CD14-positive monocyte (primary cell): ENCODE data around the gene TRABD. TPM values are rescaled to one million over a fixed set of nuclear protein-coding genes. Genes with fewer than 3 reads are reported as not detected.

ENCODE experiments used
- DNase-seq, 3 donors: peaks; one replicate each; pipeline ENCODE4 v3.0.0-alpha.2; 2011 to 2022
- H2AFZ ChIP-seq: 2 replicates; pipeline ENCODE4 v1.6.0; 2012; ENCODE audit warnings: mild to moderate bottlenecking, low read depth, low read length, inconsistent platforms; ENCODE audit not compliant: insufficient read depth, poor library complexity, severe bottlenecking
- H3K27ac ChIP-seq, 2 donors: 1 replicate in 1 of 2; 2 replicates in 1 of 2; pipeline ENCODE4 v1.5.1; 2012 to 2013; ENCODE audit warnings: low read length in 2 of 2, control low read depth in 1 of 2, inconsistent platforms in 1 of 2, low read depth in 1 of 2, mild to moderate bottlenecking in 1 of 2
- H3K27me3 ChIP-seq, 2 donors: one replicate each; pipeline versions ENCODE4 v1.6.0 to v1.6.1; 2011 to 2013; ENCODE audit warnings: low read length in 2 of 2; ENCODE audit not compliant: control insufficient read depth in 2 of 2, insufficient read depth in 2 of 2
- H3K36me3 ChIP-seq, 2 donors: replicated peaks in 1 of 2; 1 replicate in 1 of 2; 2 replicates in 1 of 2; pipeline versions ENCODE4 v1.5.1 to v1.6.1; 2012 to 2013; ENCODE audit warnings: low read length in 2 of 2, control low read depth in 1 of 2, inconsistent platforms in 1 of 2, mild to moderate bottlenecking in 1 of 2; ENCODE audit not compliant: insufficient read depth in 2 of 2, control insufficient read depth in 1 of 2
- H3K4me1 ChIP-seq, 2 donors: 1 replicate in 1 of 2; 2 replicates in 1 of 2; pipeline versions ENCODE4 v1.5.1 to v1.6.1; 2012 to 2013; ENCODE audit warnings: low read length in 2 of 2, control low read depth in 1 of 2, inconsistent platforms in 1 of 2, mild to moderate bottlenecking in 1 of 2, moderate library complexity in 1 of 2; ENCODE audit not compliant: insufficient read depth in 2 of 2, control insufficient read depth in 1 of 2
- H3K4me2 ChIP-seq: replicated peaks from 2 replicates; pipeline ENCODE3; 2012; ENCODE audit warnings: low read length, moderate library complexity, mild to moderate bottlenecking; ENCODE audit not compliant: poor library complexity, severe bottlenecking; ENCODE audit errors: extremely low read depth
- H3K4me3 ChIP-seq, 3 experiments: fragments of 200-600 bp in 1 of 3; sonication (generic) in 1 of 3; replicated peaks in 1 of 3; 1 replicate in 2 of 3; 2 replicates in 1 of 3; pipeline ENCODE4 v1.5.1; 2011 to 2013; ENCODE audit warnings: low read length in 3 of 3, mild to moderate bottlenecking in 3 of 3, control low read depth in 2 of 3, low read depth in 2 of 3, inconsistent platforms in 1 of 3, moderate library complexity in 1 of 3
- H3K79me2 ChIP-seq: 2 replicates; pipeline ENCODE4 v1.6.0; 2012; ENCODE audit warnings: mild to moderate bottlenecking, control low read depth, inconsistent platforms, low read length, moderate library complexity; ENCODE audit not compliant: insufficient read depth
- H3K9ac ChIP-seq: 2 replicates; pipeline ENCODE4 v1.6.0; 2017; ENCODE audit warnings: low read length, mild to moderate bottlenecking; ENCODE audit not compliant: insufficient read depth, poor library complexity, severe bottlenecking
- H3K9me3 ChIP-seq, 2 donors: replicated peaks in 1 of 2; 1 replicate in 1 of 2; 2 replicates in 1 of 2; pipeline versions ENCODE4 v1.5.1 to v1.6.1; 2012 to 2013; ENCODE audit warnings: low read length in 2 of 2, control low read depth in 1 of 2; ENCODE audit not compliant: control insufficient read depth in 1 of 2, insufficient read depth in 1 of 2
- H4K20me1 ChIP-seq: 2 replicates; pipeline ENCODE4 v1.6.0; 2012; ENCODE audit warnings: mild to moderate bottlenecking, low read length, control low read depth, moderate library complexity; ENCODE audit not compliant: insufficient read depth
- H3K27ac Mint-ChIP-seq, 7 donors: one replicate each; pipeline ENCODE4 v1.8.0; 2020; ENCODE audit warnings: mild to moderate bottlenecking in 7 of 7, mixed read lengths in 7 of 7, moderate library complexity in 6 of 7, inconsistent platforms in 2 of 7
- H3K27me3 Mint-ChIP-seq, 3 donors: one replicate each; pipeline ENCODE4 v1.8.0; 2021 to 2022; ENCODE audit warnings: low read depth in 3 of 3, mild to moderate bottlenecking in 3 of 3, mixed read lengths in 3 of 3, moderate library complexity in 3 of 3, inconsistent platforms in 1 of 3
- H3K36me3 Mint-ChIP-seq, 2 donors: one replicate each; pipeline ENCODE4 v1.8.0; 2020; ENCODE audit warnings: mixed read lengths in 2 of 2, inconsistent platforms in 1 of 2, mild to moderate bottlenecking in 1 of 2
- H3K4me1 Mint-ChIP-seq: one replicate; pipeline ENCODE4 v1.8.0; 2020; ENCODE audit warnings: mild to moderate bottlenecking, mixed read lengths
- H3K4me3 Mint-ChIP-seq, 2 donors: one replicate each; pipeline ENCODE4 v1.8.0; 2020; ENCODE audit warnings: mild to moderate bottlenecking in 2 of 2, mixed read lengths in 2 of 2, moderate library complexity in 1 of 2
- H3K9me3 Mint-ChIP-seq, 7 donors: one replicate each; pipeline ENCODE4 v1.8.0; 2020 to 2022; ENCODE audit warnings: mixed read lengths in 7 of 7, mild to moderate bottlenecking in 6 of 7, moderate library complexity in 6 of 7, inconsistent platforms in 2 of 7
- WGBS: methylation state at CpG from one replicate; pipeline ENCODE4 v1.1.5; 2013; ENCODE audit warnings: missing lambda C conversion rate; ENCODE audit not compliant: insufficient coverage; 5-methylcytosine and 5-hydroxymethylcytosine counted together
- intact Hi-C, 2 donors: fragments of 100-400 bp; cut with micrococcal nuclease; formaldehyde crosslinking; loops; one replicate each; pipeline versions ENCODE4 v1.15.0 to v1.15.1; 2023
- polyA plus RNA-seq, 3 donors: library from polyadenylated mRNA; depleted of rRNA in 1 of 3; unstranded in 2 of 3; stranded (reverse) in 1 of 3; fragments of 300-500 nt in 2 of 3; fragments of >200 nt in 1 of 3; fragmentation: Illumina TruSeq in 2 of 3; gene quantifications; 1 replicate in 2 of 3; 2 replicates in 1 of 3; pipeline ENCODE4 v1.2.3, GENCODE V29; 2012 to 2021
- TF ChIP-seq, protein P1 (sequence below): fragments of 200-600 bp; IDR thresholded peaks from one replicate; pipeline ENCODE4 v1.8.0; 2022; ENCODE audit warnings: antibody characterized with exemption, mild to moderate bottlenecking

TRABD gene
- polyA plus RNA-seq, 3 donors: 34.5 to 240 (median 39.3) TPM

DNA sequence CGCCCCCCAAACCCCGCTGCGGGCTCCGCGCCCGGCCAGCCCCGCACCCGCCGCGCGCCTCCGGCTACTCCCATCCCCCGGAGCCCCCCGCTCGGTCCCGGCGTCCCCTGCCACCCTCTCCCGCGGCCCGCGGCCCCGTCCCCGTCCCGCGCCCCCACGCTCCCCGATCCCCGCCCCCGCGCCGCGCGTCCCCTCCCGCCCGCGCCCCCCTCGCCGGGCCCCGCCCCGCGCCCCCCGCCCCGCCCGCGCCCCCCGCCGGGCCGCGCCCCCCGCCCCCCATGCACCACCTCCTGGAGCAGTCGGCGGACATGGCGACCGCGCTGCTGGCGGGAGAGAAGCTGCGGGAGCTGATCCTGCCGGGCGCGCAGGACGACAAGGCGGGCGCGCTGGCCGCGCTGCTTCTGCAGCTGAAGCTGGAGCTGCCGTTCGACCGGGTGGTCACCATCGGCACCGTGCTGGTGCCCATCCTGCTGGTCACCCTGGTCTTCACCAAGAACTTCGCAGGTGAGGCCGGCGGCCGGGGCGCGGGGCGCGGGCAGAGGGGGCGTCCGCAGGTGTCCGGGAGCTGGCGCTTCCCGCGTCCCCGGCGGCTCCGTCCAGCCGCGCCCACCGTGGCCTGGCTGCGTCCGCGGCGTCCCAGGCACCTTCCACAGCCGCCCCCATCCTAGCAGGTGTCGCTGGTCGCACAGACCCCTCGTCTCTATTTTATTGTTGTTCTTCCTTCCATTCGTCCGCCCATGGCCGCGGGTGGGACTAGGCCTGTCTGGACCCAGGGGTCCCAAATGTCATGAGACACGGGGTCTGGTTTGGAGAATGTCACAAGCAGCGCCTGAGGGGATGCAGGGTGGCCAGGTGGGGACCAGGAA, 15.0 kb upstream of the TRABD start, which contains the start of gene PANX2:
TSS of gene PANX2 (plus strand) at position 279 of the 866 bp plus-strand sequence. CDS start at position 279, 0 bp downstream.
- intact Hi-C loops: loop anchor here in 1 of 2 donors (5.0 kb wide), 1 partner anchor 37 kb away; no protein-coding TSS in a partner anchor
- H3K4me1 Mint-ChIP-seq: peaks cover 28% of the 10 kb centered on the region
- H2AFZ ChIP-seq: no peak within 1 kb of the TSS
- peaks cover 2 to 18% (median 4%) of the 10 kb centered on the region in 7 donors for H3K9me3 Mint-ChIP-seq
- whole genome bisulfite sequencing: 15% methylated on average over 67 of the region's 105 CpGs
- H3K27ac Mint-ChIP-seq: peak within 1 kb of the TSS in 2 of 7 donors; percentile 3 to 40
- no peak for DNase-seq
- H3K9ac ChIP-seq: peak within 1 kb of the TSS; percentile 27
- peak within 1 kb of the TSS; percentile 68 for H3K4me2 ChIP-seq
- peaks cover 8 to 33% of the 10 kb centered on the region in 2 donors for H3K27me3 ChIP-seq
- peaks cover 38 to 68% (median 38%) of the 10 kb centered on the region in 3 donors for H3K27me3 Mint-ChIP-seq
- H3K9me3 ChIP-seq: no peaks in the 10 kb centered on the region
- no peaks in the 10 kb centered on the region for H3K79me2 ChIP-seq
- H3K4me3 Mint-ChIP-seq: peak within 1 kb of the TSS; percentile 78 to 87
- TF ChIP-seq, protein P1, sequence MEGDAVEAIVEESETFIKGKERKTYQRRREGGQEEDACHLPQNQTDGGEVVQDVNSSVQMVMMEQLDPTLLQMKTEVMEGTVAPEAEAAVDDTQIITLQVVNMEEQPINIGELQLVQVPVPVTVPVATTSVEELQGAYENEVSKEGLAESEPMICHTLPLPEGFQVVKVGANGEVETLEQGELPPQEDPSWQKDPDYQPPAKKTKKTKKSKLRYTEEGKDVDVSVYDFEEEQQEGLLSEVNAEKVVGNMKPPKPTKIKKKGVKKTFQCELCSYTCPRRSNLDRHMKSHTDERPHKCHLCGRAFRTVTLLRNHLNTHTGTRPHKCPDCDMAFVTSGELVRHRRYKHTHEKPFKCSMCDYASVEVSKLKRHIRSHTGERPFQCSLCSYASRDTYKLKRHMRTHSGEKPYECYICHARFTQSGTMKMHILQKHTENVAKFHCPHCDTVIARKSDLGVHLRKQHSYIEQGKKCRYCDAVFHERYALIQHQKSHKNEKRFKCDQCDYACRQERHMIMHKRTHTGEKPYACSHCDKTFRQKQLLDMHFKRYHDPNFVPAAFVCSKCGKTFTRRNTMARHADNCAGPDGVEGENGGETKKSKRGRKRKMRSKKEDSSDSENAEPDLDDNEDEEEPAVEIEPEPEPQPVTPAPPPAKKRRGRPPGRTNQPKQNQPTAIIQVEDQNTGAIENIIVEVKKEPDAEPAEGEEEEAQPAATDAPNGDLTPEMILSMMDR: no peak
- no peak within 1 kb of the TSS for H3K27ac ChIP-seq
- peak within 1 kb of the TSS; percentile 7 to 62 (median 14) for H3K4me3 ChIP-seq
- H3K4me1 ChIP-seq: peaks cover 13 to 33% of the 10 kb centered on the region in 2 donors
- no peaks in the 10 kb centered on the region for H3K36me3 ChIP-seq
- no peaks in the 10 kb centered on the region for H4K20me1 ChIP-seq
- H3K36me3 Mint-ChIP-seq: peaks cover 4 to 6% of the 10 kb centered on the region in 2 donors

- Histone ChIP-seq H3K4me2 (peak overlapping the region; percentile 68), H4K20me1 (no peaks in the 10 kb centered on the region), H3K79me2 (no peaks in the 10 kb centered on the region), H3K9ac (no peak overlapping the region), H3K36me3 (no peaks in the 10 kb centered on the region), H3K27ac (no peak overlapping the region), H3K9me3 (no peaks in the 10 kb centered on the region), H3K4me3 (peak overlapping the region in 1 of 3 experiments; percentile 62), H3K4me1 (peaks cover 13 to 33% of the 10 kb centered on the region in 2 donors), H2AFZ (no peak overlapping the region), H3K27me3 (peaks cover 8 to 33% of the 10 kb centered on the region in 2 donors)
- Mint-ChIP-seq H3K9me3 (peaks cover under 1 to 18% (median 4%) of the 10 kb centered on the region in 7 donors), H3K4me3 (peak overlapping the region; percentile 78 to 87), H3K4me1 (peaks cover 28% of the 10 kb centered on the region), H3K36me3 (peaks cover 4 to 6% of the 10 kb centered on the region in 2 donors), H3K27ac (peak overlapping the region in 1 of 7 donors; percentile 3), H3K27me3 (peaks cover 36 to 73% (median 38%) of the 10 kb centered on the region in 3 donors)
- TF ChIP-seq, protein P1: no peak
- 96% methylated on average over 11 of the region's 15 CpGs for WGBS
- DNase-seq: no peak
- intact Hi-C loops: loop anchor here in 1 of 2 donors (5.0 kb wide), 1 partner anchor 36 kb away; no protein-coding TSS in a partner anchor
Measured at GRCh38 chr22:50171319-50171964, 14.3 kb upstream of the TRABD start.
